ENCODE results near the gene FBLN1.
"Not testable (repeated sequence)": the region's sequence is repeated elsewhere in the genome, so short reads cannot be mapped to it uniquely, and the experiment has no call there.

Gene FBLN1

GRCh38 chr22:45621836-45622600 lies 119.3 kb downstream of the FBLN1 start:
- no peak for ATAC-seq
- TF ChIP-seq, protein P1, sequence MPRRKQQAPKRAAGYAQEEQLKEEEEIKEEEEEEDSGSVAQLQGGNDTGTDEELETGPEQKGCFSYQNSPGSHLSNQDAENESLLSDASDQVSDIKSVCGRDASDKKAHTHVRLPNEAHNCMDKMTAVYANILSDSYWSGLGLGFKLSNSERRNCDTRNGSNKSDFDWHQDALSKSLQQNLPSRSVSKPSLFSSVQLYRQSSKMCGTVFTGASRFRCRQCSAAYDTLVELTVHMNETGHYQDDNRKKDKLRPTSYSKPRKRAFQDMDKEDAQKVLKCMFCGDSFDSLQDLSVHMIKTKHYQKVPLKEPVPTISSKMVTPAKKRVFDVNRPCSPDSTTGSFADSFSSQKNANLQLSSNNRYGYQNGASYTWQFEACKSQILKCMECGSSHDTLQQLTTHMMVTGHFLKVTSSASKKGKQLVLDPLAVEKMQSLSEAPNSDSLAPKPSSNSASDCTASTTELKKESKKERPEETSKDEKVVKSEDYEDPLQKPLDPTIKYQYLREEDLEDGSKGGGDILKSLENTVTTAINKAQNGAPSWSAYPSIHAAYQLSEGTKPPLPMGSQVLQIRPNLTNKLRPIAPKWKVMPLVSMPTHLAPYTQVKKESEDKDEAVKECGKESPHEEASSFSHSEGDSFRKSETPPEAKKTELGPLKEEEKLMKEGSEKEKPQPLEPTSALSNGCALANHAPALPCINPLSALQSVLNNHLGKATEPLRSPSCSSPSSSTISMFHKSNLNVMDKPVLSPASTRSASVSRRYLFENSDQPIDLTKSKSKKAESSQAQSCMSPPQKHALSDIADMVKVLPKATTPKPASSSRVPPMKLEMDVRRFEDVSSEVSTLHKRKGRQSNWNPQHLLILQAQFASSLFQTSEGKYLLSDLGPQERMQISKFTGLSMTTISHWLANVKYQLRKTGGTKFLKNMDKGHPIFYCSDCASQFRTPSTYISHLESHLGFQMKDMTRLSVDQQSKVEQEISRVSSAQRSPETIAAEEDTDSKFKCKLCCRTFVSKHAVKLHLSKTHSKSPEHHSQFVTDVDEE (CRISPR knock-in tag; IDR thresholded peaks at IDR 0.05) = no peak
- no peak for TF ChIP-seq RARB (CRISPR knock-in tag; IDR thresholded peaks at IDR 0.05)
- no peak for TF ChIP-seq GLIS3 (CRISPR knock-in tag; IDR thresholded peaks at IDR 0.05)
- no peak for TF ChIP-seq ZNF70 (CRISPR knock-in tag; IDR thresholded peaks at IDR 0.05)
- no peak for TF ChIP-seq ZFP30 (CRISPR knock-in tag; IDR thresholded peaks at IDR 0.05)
- TF ChIP-seq TOX (CRISPR knock-in tag; IDR thresholded peaks at IDR 0.05; ENCODE audit: borderline replicate concordance) = no peak
- TF ChIP-seq, protein P2, sequence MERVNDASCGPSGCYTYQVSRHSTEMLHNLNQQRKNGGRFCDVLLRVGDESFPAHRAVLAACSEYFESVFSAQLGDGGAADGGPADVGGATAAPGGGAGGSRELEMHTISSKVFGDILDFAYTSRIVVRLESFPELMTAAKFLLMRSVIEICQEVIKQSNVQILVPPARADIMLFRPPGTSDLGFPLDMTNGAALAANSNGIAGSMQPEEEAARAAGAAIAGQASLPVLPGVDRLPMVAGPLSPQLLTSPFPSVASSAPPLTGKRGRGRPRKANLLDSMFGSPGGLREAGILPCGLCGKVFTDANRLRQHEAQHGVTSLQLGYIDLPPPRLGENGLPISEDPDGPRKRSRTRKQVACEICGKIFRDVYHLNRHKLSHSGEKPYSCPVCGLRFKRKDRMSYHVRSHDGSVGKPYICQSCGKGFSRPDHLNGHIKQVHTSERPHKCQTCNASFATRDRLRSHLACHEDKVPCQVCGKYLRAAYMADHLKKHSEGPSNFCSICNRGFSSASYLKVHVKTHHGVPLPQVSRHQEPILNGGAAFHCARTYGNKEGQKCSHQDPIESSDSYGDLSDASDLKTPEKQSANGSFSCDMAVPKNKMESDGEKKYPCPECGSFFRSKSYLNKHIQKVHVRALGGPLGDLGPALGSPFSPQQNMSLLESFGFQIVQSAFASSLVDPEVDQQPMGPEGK (CRISPR knock-in tag; IDR thresholded peaks at IDR 0.05; ENCODE audit: borderline replicate concordance) = no peak
- no peak for TF ChIP-seq POU6F1 (CRISPR knock-in tag; IDR thresholded peaks at IDR 0.05; ENCODE audit: borderline replicate concordance, low read depth)
- TF ChIP-seq OSR1 (CRISPR knock-in tag; IDR thresholded peaks at IDR 0.05) = no peak
- TF ChIP-seq CSDC2 (CRISPR knock-in tag; IDR thresholded peaks at IDR 0.05) = no peak
- TF ChIP-seq TCF4 (CRISPR knock-in tag; IDR thresholded peaks at IDR 0.05; ENCODE audit: borderline replicate concordance) = no peak
- TF ChIP-seq ZNF8 (CRISPR knock-in tag; IDR thresholded peaks at IDR 0.05) = no peak
- TF ChIP-seq, protein P3, sequence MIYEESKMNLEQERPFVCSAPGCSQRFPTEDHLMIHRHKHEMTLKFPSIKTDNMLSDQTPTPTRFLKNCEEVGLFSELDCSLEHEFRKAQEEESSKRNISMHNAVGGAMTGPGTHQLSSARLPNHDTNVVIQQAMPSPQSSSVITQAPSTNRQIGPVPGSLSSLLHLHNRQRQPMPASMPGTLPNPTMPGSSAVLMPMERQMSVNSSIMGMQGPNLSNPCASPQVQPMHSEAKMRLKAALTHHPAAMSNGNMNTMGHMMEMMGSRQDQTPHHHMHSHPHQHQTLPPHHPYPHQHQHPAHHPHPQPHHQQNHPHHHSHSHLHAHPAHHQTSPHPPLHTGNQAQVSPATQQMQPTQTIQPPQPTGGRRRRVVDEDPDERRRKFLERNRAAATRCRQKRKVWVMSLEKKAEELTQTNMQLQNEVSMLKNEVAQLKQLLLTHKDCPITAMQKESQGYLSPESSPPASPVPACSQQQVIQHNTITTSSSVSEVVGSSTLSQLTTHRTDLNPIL (CRISPR knock-in tag; IDR thresholded peaks at IDR 0.05; ENCODE audit: low read depth) = no peak
- no peak for TF ChIP-seq PPARA (CRISPR knock-in tag; IDR thresholded peaks at IDR 0.05; ENCODE audit: borderline replicate concordance)

- not testable (repeated sequence) for ATAC-seq
These were observed 120.9 kb downstream of the FBLN1 start for GRCh38 chr22:45623464-45624145.

DNA sequence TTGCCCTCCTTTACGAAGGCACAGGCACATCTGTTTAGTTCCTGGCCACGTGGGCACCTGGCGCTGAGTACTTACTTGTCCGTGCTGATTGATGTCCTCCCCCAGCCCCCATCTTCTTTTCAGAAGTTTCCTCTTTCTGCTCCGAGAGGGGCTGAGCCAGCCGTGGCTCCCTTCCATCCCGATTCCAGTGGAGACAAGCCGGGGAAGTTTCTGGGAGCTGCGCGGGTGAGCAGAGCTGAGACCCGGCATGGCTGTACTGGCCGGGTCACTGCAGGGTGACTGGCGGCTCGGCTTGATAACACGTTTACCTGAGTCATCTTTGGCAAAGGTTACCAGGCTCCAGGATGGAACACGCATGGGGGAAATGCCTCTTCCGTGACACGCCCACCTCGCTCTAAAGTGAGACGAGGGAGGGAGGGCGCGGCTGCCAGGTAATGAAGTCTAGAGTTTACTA lies 123.5 kb downstream of the FBLN1 start:
- TF ChIP-seq, protein P2 (CRISPR knock-in tag; IDR thresholded peaks at IDR 0.05; ENCODE audit: borderline replicate concordance) = no peak
- TF ChIP-seq OSR1 (CRISPR knock-in tag; IDR thresholded peaks at IDR 0.05) (no peak), ZC3H10 (CRISPR knock-in tag; IDR thresholded peaks at IDR 0.05) (no peak), CSRNP3 (CRISPR knock-in tag; IDR thresholded peaks at IDR 0.05) (no peak), ZNF8 (CRISPR knock-in tag; IDR thresholded peaks at IDR 0.05) (no peak), TCF4 (CRISPR knock-in tag; IDR thresholded peaks at IDR 0.05; ENCODE audit: borderline replicate concordance) (no peak), ZNF70 (CRISPR knock-in tag; IDR thresholded peaks at IDR 0.05) (no peak), PPARA (CRISPR knock-in tag; IDR thresholded peaks at IDR 0.05; ENCODE audit: borderline replicate concordance) (no peak), ARNTL (CRISPR knock-in tag; IDR thresholded peaks at IDR 0.05; ENCODE audit: borderline replicate concordance, low read depth) (no peak)

More for the DNA sequence above, 123.5 kb downstream of the FBLN1 start:
- no peak for ATAC-seq
